SK-N-SH treated with all-trans-retinoic acid at 6 μM for 48 hours (cell line): ENCODE measurements around the gene PRR5L.

Experiments
- ATAC-seq: fragments of 200-7000 bp; cut with Tn5 transposase; 3 replicates; pipeline ENCODE4 v1.9.1; 2020; ENCODE audit warnings: mild to moderate bottlenecking, moderate library complexity
- ARNTL ChIP-seq: fragments of 450-650 bp; formaldehyde crosslinking; IDR thresholded peaks from 2 replicates; pipeline ENCODE4 v1.5.0; 2020; ENCODE audit warnings: low read depth, mild to moderate bottlenecking, moderate library complexity, borderline replicate concordance
- BACH2 ChIP-seq: fragments of 250-450 bp; sonication (Bioruptor Pico); IDR thresholded peaks from 2 replicates; pipeline ENCODE4 v1.9.0; 2021; ENCODE audit warnings: mild to moderate bottlenecking, borderline replicate concordance
- CREB5 ChIP-seq: fragments of 250-450 bp; sonication (Bioruptor Pico); IDR thresholded peaks from 2 replicates; pipeline ENCODE4 v1.5.1; 2020; ENCODE audit warnings: low read depth, mild to moderate bottlenecking, moderate library complexity
- CSDC2 ChIP-seq: fragments of 250-450 bp; sonication (Bioruptor Pico); IDR thresholded peaks from 2 replicates; pipeline ENCODE4 v1.5.0; 2020; ENCODE audit warnings: mild to moderate bottlenecking, moderate library complexity
- CSRNP3 ChIP-seq: fragments of 250-450 bp; sonication (Bioruptor Pico); IDR thresholded peaks from 2 replicates; pipeline ENCODE4 v1.5.1; 2021; ENCODE audit warnings: mild to moderate bottlenecking, moderate library complexity
- ESRRG ChIP-seq: fragments of 250-450 bp; sonication (Bioruptor Pico); IDR thresholded peaks from 2 replicates; pipeline ENCODE4 v1.6.1; 2021; ENCODE audit warnings: mild to moderate bottlenecking
- GLIS3 ChIP-seq: fragments of 250-450 bp; sonication (Bioruptor Pico); IDR thresholded peaks from 2 replicates; pipeline ENCODE4 v1.5.0; 2020; ENCODE audit warnings: mild to moderate bottlenecking, moderate library complexity
- ISL1 ChIP-seq: fragments of 250-450 bp; sonication (Bioruptor Pico); IDR thresholded peaks from 2 replicates; pipeline ENCODE4 v2.1.2; 2022; ENCODE audit warnings: mild to moderate bottlenecking, moderate library complexity
- OSR1 ChIP-seq: fragments of 250-450 bp; sonication (Bioruptor Pico); IDR thresholded peaks from 2 replicates; pipeline ENCODE4 v1.8.0; 2022; ENCODE audit warnings: moderate library complexity, mild to moderate bottlenecking, inconsistent platforms
- POU6F1 ChIP-seq: fragments of 250-450 bp; sonication (Bioruptor Pico); IDR thresholded peaks from 2 replicates; pipeline ENCODE4 v1.8.0; 2021; ENCODE audit warnings: low read depth, mild to moderate bottlenecking, moderate library complexity, borderline replicate concordance
- PPARA ChIP-seq: fragments of 250-450 bp; sonication (Bioruptor Pico); IDR thresholded peaks from 2 replicates; pipeline ENCODE4 v1.5.0; 2020; ENCODE audit warnings: mild to moderate bottlenecking, borderline replicate concordance
- RARB ChIP-seq: fragments of 250-450 bp; sonication (Bioruptor Pico); IDR thresholded peaks from 2 replicates; pipeline ENCODE4 v1.8.0; 2021; ENCODE audit warnings: mild to moderate bottlenecking, moderate library complexity
- SNAI2 ChIP-seq: fragments of 250-450 bp; sonication (Bioruptor Pico); IDR thresholded peaks from 2 replicates; pipeline ENCODE4 v1.5.0; 2020; ENCODE audit warnings: mild to moderate bottlenecking, moderate library complexity
- TCF4 ChIP-seq: fragments of 250-450 bp; sonication (Bioruptor Pico); IDR thresholded peaks from 2 replicates; pipeline ENCODE4 v1.8.0; 2021; ENCODE audit warnings: mild to moderate bottlenecking, moderate library complexity, borderline replicate concordance
- TOX ChIP-seq: fragments of 250-450 bp; sonication (Bioruptor Pico); IDR thresholded peaks from 2 replicates; pipeline ENCODE4 v1.8.0; 2021; ENCODE audit warnings: mild to moderate bottlenecking, moderate library complexity, borderline replicate concordance
- TSHZ2 ChIP-seq: fragments of 250-450 bp; sonication (Bioruptor Pico); IDR thresholded peaks from 2 replicates; pipeline ENCODE4 v1.5.0; 2020; ENCODE audit warnings: mild to moderate bottlenecking, moderate library complexity
- ZC3H10 ChIP-seq: fragments of 250-450 bp; sonication (Bioruptor Pico); IDR thresholded peaks from 2 replicates; pipeline ENCODE4 v1.5.1; 2021; ENCODE audit warnings: mild to moderate bottlenecking, moderate library complexity
- ZFP3 ChIP-seq: fragments of 250-450 bp; sonication (Bioruptor Pico); IDR thresholded peaks from 2 replicates; pipeline ENCODE4 v1.5.0; 2020; ENCODE audit warnings: mild to moderate bottlenecking, moderate library complexity
- ZNF565 ChIP-seq: fragments of 450-650 bp; formaldehyde crosslinking; conservative IDR thresholded peaks from 2 replicates; pipeline ENCODE4 v1.5.0; 2020; ENCODE audit warnings: low read depth, mild to moderate bottlenecking, moderate library complexity
- ZNF70 ChIP-seq: fragments of 450-650 bp; formaldehyde crosslinking; IDR thresholded peaks from 2 replicates; pipeline ENCODE4 v1.5.0; 2020; ENCODE audit warnings: mild to moderate bottlenecking, moderate library complexity
- ZNF8 ChIP-seq: fragments of 450-650 bp; formaldehyde crosslinking; IDR thresholded peaks from 2 replicates; pipeline ENCODE4 v1.5.0; 2020; ENCODE audit warnings: mild to moderate bottlenecking, moderate library complexity

PRR5L gene

GRCh38 chr11:36380296-36381014 lies 84.4 kb downstream of the PRR5L start:
- no peak for ATAC-seq
- TF ChIP-seq ZNF565 (CRISPR knock-in tag): no peak
- TF ChIP-seq ARNTL (CRISPR knock-in tag): no peak
- no peak for TF ChIP-seq BACH2
- no peak for TF ChIP-seq GLIS3 (CRISPR knock-in tag)
- no peak for TF ChIP-seq TOX (CRISPR knock-in tag)
- no peak for TF ChIP-seq SNAI2 (CRISPR knock-in tag)
- no peak for TF ChIP-seq PPARA
- TF ChIP-seq ZC3H10 (CRISPR knock-in tag): no peak
- no peak for TF ChIP-seq ZNF70
- no peak for TF ChIP-seq ESRRG (CRISPR knock-in tag)
- no peak for TF ChIP-seq ZNF8 (CRISPR knock-in tag)
- no peak for TF ChIP-seq RARB (CRISPR knock-in tag)
- TF ChIP-seq CSRNP3 (CRISPR knock-in tag): no peak
- TF ChIP-seq CREB5 (CRISPR knock-in tag): no peak
- no peak for TF ChIP-seq CSDC2

- ATAC-seq: no peak
- TF ChIP-seq SNAI2 (CRISPR knock-in tag) (no peak), ZNF565 (CRISPR knock-in tag) (no peak), ZC3H10 (CRISPR knock-in tag) (no peak), BACH2 (no peak), GLIS3 (CRISPR knock-in tag) (no peak), CREB5 (CRISPR knock-in tag) (no peak), CSRNP3 (CRISPR knock-in tag) (no peak), ISL1 (CRISPR knock-in tag) (no peak), ZNF8 (CRISPR knock-in tag) (no peak), ZFP3 (CRISPR knock-in tag) (no peak), PPARA (no peak)
Observed at GRCh38 chr11:36381015-36381360, 84.9 kb downstream of the PRR5L start.

GRCh38 chr11:36383195-36383594 lies 87.1 kb downstream of the PRR5L start:
- ATAC-seq: no peak
- no peak for TF ChIP-seq ISL1 (CRISPR knock-in tag)
- no peak for TF ChIP-seq ZNF565 (CRISPR knock-in tag)
- no peak for TF ChIP-seq SNAI2 (CRISPR knock-in tag)
- TF ChIP-seq CSRNP3 (CRISPR knock-in tag): no peak
- no peak for TF ChIP-seq OSR1 (CRISPR knock-in tag)
- TF ChIP-seq ZC3H10 (CRISPR knock-in tag): no peak
- no peak for TF ChIP-seq ZFP3 (CRISPR knock-in tag)
- TF ChIP-seq POU6F1 (CRISPR knock-in tag): no peak
- no peak for TF ChIP-seq CREB5 (CRISPR knock-in tag)
- no peak for TF ChIP-seq TSHZ2
- no peak for TF ChIP-seq GLIS3 (CRISPR knock-in tag)
- TF ChIP-seq ZNF70: no peak
- no peak for TF ChIP-seq TCF4 (CRISPR knock-in tag)
- TF ChIP-seq TOX (CRISPR knock-in tag): no peak
- TF ChIP-seq PPARA: no peak
